ENCODE data around the gene PCARE. TPM values are rescaled to one million over a fixed set of nuclear protein-coding genes. Genes with fewer than 3 reads are reported as not detected.

Gene PCARE
- total and polyA plus RNA-seq, 2 experiments from 2014 or later, result not detected

DNA sequence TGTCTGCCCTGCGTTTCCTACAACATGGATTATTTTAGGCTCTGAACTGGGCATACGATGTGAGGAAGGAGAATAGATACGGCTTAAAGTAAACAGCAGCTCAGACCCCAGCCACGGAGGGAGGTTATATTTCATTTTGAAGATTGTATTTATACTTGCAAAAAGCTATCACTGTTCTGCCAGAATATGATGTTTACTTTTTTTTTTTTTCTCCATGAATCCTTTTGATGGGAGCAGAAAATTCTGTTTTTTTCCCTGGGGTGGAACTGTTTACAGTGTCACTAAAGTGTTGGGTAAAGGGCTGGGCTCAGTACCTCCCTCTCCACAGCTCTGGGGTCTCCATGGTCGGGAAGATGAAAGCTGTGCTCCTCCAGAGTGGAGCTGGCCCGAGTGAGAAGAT, 13.1 kb downstream of the PCARE start (continued):
- TF ChIP-seq, protein P1, sequence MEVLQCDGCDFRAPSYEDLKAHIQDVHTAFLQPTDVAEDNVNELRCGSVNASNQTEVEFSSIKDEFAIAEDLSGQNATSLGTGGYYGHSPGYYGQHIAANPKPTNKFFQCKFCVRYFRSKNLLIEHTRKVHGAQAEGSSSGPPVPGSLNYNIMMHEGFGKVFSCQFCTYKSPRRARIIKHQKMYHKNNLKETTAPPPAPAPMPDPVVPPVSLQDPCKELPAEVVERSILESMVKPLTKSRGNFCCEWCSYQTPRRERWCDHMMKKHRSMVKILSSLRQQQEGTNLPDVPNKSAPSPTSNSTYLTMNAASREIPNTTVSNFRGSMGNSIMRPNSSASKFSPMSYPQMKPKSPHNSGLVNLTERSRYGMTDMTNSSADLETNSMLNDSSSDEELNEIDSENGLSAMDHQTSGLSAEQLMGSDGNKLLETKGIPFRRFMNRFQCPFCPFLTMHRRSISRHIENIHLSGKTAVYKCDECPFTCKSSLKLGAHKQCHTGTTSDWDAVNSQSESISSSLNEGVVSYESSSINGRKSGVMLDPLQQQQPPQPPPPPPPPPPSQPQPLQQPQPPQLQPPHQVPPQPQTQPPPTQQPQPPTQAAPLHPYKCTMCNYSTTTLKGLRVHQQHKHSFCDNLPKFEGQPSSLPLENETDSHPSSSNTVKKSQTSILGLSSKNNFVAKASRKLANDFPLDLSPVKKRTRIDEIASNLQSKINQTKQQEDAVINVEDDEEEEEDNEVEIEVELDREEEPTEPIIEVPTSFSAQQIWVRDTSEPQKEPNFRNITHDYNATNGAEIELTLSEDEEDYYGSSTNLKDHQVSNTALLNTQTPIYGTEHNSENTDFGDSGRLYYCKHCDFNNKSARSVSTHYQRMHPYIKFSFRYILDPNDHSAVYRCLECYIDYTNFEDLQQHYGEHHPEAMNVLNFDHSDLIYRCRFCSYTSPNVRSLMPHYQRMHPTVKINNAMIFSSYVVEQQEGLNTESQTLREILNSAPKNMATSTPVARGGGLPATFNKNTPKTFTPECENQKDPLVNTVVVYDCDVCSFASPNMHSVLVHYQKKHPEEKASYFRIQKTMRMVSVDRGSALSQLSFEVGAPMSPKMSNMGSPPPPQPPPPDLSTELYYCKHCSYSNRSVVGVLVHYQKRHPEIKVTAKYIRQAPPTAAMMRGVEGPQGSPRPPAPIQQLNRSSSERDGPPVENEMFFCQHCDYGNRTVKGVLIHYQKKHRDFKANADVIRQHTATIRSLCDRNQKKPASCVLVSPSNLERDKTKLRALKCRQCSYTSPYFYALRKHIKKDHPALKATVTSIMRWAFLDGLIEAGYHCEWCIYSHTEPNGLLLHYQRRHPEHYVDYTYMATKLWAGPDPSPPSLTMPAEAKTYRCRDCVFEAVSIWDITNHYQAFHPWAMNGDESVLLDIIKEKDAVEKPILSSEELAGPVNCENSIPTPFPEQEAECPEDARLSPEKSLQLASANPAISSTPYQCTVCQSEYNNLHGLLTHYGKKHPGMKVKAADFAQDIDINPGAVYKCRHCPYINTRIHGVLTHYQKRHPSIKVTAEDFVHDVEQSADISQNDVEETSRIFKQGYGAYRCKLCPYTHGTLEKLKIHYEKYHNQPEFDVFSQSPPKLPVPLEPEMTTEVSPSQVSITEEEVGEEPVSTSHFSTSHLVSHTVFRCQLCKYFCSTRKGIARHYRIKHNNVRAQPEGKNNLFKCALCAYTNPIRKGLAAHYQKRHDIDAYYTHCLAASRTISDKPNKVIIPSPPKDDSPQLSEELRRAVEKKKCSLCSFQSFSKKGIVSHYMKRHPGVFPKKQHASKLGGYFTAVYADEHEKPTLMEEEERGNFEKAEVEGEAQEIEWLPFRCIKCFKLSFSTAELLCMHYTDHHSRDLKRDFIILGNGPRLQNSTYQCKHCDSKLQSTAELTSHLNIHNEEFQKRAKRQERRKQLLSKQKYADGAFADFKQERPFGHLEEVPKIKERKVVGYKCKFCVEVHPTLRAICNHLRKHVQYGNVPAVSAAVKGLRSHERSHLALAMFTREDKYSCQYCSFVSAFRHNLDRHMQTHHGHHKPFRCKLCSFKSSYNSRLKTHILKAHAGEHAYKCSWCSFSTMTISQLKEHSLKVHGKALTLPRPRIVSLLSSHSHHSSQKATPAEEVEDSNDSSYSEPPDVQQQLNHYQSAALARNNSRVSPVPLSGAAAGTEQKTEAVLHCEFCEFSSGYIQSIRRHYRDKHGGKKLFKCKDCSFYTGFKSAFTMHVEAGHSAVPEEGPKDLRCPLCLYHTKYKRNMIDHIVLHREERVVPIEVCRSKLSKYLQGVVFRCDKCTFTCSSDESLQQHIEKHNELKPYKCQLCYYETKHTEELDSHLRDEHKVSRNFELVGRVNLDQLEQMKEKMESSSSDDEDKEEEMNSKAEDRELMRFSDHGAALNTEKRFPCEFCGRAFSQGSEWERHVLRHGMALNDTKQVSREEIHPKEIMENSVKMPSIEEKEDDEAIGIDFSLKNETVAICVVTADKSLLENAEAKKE (CRISPR knock-in tag; IDR thresholded peaks at IDR 0.05), result no peak
- TF ChIP-seq CREB1 (CRISPR knock-in tag; IDR thresholded peaks at IDR 0.05; ENCODE audit: low read depth) (no peak), NANOG (IDR thresholded peaks at IDR 0.05; ENCODE audit: borderline replicate concordance) (no peak), ZNF331 (CRISPR knock-in tag; IDR thresholded peaks at IDR 0.05; ENCODE audit: low read depth) (no peak), EZH2phosphoT487 (IDR thresholded peaks at IDR 0.05; ENCODE audit: unreplicated experiment) (no peak), ZNF114 (CRISPR knock-in tag; IDR thresholded peaks at IDR 0.05) (no peak), POLR2AphosphoS5 (IDR thresholded peaks at IDR 0.05; ENCODE audit: low read depth) (no peak), STAT1 (IDR thresholded peaks at IDR 0.05; ENCODE audit: unreplicated experiment) (no peak)
- TF ChIP-seq, protein P2, sequence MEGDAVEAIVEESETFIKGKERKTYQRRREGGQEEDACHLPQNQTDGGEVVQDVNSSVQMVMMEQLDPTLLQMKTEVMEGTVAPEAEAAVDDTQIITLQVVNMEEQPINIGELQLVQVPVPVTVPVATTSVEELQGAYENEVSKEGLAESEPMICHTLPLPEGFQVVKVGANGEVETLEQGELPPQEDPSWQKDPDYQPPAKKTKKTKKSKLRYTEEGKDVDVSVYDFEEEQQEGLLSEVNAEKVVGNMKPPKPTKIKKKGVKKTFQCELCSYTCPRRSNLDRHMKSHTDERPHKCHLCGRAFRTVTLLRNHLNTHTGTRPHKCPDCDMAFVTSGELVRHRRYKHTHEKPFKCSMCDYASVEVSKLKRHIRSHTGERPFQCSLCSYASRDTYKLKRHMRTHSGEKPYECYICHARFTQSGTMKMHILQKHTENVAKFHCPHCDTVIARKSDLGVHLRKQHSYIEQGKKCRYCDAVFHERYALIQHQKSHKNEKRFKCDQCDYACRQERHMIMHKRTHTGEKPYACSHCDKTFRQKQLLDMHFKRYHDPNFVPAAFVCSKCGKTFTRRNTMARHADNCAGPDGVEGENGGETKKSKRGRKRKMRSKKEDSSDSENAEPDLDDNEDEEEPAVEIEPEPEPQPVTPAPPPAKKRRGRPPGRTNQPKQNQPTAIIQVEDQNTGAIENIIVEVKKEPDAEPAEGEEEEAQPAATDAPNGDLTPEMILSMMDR (conservative IDR thresholded peaks at IDR 0.05; ENCODE audit: low read depth in 2 of 2), result no peak
- TF ChIP-seq, protein P3, sequence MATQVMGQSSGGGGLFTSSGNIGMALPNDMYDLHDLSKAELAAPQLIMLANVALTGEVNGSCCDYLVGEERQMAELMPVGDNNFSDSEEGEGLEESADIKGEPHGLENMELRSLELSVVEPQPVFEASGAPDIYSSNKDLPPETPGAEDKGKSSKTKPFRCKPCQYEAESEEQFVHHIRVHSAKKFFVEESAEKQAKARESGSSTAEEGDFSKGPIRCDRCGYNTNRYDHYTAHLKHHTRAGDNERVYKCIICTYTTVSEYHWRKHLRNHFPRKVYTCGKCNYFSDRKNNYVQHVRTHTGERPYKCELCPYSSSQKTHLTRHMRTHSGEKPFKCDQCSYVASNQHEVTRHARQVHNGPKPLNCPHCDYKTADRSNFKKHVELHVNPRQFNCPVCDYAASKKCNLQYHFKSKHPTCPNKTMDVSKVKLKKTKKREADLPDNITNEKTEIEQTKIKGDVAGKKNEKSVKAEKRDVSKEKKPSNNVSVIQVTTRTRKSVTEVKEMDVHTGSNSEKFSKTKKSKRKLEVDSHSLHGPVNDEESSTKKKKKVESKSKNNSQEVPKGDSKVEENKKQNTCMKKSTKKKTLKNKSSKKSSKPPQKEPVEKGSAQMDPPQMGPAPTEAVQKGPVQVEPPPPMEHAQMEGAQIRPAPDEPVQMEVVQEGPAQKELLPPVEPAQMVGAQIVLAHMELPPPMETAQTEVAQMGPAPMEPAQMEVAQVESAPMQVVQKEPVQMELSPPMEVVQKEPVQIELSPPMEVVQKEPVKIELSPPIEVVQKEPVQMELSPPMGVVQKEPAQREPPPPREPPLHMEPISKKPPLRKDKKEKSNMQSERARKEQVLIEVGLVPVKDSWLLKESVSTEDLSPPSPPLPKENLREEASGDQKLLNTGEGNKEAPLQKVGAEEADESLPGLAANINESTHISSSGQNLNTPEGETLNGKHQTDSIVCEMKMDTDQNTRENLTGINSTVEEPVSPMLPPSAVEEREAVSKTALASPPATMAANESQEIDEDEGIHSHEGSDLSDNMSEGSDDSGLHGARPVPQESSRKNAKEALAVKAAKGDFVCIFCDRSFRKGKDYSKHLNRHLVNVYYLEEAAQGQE (IDR thresholded peaks at IDR 0.05; ENCODE audit: unreplicated experiment), result no peak
